Activated CD4-positive, CD25-positive, alpha-beta regulatory T cell treated with anti-CD3 and anti-CD28 coated beads, Interleukin-2, amount 50 U/mL, for 16 hours (primary cell): ENCODE results near the gene ARF1.
"Not testable (repeated sequence)": the region's sequence is repeated elsewhere in the genome, so short reads cannot be mapped to it uniquely, and the experiment has no call there.

ENCODE experiments used
- DNase-seq: peaks from one replicate; pipeline ENCODE4 v3.0.0-alpha.2; 2020; ENCODE audit warnings: low read depth, low spot score

Gene ARF1

DNA sequence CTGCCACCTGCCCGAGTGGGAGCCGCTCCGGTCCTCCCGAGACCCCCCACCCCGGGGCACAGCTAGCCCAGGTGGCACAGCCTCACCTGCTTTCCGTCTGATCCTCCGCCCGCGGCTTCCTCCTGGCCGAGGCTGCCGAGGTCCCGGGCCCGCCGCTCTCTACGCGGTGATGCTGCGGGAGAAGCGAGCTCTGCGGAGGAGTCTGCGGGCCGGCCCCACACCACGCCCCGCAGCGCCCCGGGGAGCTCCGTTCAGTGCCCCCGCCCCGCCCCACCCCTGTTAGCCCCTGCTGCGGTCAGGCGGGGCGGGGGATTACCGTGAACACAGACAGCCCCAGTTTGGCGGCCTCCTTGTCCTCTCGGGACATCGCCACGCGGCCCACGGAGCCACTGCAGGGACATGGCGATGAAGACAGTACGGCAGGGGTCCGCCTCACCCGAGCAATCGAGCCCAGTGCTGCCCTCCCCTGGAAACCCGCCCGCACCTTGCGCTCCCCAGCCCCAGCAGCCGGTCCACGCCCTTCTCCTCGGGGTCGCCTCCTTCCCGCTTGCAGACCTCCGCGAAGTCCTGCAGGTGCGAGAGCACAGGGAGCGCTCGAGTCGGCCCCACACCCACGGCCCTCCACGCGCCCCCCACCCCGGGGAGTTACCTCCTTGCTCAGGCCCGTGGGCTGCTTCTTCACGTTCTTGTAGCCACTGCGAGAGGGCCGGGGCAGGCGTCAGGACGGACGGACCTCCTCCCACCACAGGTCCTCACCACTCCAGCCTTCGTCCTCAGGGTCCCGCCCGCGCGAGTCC is 19.7 kb downstream of the ARF1 start:
- DNase-seq = no peak

DNA sequence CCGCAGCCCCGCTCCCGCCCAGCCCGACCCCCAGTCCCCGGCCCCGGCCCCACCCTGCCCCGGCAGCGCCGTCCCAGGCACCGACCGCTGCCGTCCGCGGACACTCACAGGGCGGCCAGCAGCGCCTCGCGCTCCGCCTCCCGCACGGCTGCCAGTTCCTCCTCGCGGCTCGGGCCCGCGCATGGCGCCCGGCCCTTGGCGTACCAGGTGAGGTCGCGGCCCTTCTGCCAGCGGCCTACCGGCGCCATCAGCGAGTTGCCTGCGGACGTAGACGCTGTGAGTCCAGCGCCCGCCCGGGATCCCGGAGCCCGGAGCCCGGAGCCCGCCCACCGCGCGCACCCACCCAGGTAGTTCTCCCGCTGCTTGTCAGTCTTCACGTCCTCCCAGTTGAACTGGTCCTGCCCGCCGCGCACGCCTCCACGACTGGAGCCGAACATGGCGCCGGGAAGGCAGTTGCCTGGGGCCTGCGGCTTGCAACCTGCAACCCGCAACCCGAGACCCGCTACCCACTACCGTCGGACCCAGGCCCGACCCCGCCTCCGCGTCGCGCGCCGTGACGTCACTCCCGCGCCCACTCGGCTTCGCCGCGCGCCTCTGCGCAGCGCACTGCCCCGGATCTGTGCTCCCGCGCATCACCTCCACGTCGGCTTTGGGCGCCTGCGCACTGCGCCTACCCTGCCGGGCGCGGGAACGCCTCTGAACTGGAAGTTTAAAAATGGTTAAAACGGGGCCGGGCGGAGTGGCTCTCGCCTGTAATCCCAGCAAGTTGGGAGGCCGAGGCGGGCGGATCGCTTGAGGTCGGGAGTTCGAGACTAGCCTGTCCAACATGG is 20.5 kb downstream of the ARF1 start, which contains the start of gene C1orf35:
TSS of gene C1orf35 (minus strand) at position 535 of the 830 bp plus-strand sequence. CDS start at position 437, 98 bp downstream.
- peak; percentile 91 for DNase-seq

DNA sequence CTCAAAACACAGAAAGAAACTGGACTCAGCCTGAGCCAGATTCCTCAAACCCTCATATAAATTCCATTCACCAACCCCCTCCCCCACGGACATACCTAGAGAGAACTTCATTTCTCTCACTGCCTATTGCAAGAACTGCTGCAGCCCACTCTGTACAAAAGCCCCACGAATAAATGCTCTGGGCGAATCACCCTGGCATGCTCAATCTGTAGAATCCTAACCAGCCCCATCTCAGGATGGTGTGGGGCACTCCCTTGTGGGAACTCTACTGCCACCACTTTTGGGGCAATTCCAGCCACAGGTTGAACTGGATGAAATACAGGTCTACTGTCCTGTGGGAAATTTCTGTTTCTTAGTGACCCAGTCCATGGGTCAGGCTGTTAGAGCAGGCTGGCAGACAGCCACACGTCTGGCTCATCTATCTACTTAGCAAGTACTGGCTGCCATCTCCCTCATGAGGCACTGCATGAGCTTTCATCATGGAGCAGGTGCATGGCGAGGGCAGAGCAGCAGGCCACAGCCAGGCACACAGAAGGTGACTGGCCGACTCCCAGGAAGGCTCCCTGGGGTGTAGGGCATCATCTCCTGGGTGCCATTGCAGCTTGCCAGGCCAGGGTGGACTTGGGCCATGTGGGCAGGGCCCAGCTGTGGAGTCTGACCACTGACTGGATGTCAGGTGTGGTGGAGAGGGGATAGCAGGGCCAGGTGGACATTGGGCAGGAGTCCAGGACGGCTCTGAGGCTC is 22.2 kb downstream of the ARF1 start:
- DNase-seq = no peak

DNA sequence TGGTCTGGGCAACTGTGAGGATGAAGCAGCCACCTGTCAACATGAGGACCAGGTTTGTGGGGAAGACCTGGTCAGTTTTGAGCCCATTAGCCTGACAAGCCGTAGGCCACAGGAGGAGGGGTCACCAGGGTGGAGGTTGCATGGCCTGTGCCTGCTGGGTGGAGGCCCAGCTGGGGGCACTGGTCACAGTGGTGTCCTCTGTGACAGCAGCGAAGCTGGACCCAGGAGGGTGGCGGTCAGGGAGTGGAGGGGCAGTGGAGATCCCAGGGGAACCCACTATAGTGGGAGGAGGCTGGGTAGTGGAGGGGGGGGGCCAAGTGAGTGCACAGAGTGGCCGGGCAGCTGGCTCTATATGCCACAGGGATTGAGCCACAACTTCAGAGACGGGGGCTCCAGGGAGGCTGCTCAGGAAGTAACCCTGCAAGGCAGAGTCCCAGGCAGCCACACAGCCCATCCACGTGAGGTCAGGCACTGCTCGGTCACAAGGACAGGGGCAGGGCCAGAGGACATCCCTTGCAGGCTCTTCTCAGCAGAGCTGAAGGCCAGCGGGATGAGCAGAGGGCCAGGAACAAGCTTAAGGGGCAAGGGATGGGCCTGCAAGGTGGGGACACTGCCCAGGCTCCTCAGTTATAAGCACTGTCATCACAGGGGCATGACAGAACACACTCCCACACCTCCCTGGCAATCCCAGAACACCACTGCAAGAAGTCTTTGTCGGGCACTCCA is 22.9 kb downstream of the ARF1 start:
- no peak for DNase-seq

DNA sequence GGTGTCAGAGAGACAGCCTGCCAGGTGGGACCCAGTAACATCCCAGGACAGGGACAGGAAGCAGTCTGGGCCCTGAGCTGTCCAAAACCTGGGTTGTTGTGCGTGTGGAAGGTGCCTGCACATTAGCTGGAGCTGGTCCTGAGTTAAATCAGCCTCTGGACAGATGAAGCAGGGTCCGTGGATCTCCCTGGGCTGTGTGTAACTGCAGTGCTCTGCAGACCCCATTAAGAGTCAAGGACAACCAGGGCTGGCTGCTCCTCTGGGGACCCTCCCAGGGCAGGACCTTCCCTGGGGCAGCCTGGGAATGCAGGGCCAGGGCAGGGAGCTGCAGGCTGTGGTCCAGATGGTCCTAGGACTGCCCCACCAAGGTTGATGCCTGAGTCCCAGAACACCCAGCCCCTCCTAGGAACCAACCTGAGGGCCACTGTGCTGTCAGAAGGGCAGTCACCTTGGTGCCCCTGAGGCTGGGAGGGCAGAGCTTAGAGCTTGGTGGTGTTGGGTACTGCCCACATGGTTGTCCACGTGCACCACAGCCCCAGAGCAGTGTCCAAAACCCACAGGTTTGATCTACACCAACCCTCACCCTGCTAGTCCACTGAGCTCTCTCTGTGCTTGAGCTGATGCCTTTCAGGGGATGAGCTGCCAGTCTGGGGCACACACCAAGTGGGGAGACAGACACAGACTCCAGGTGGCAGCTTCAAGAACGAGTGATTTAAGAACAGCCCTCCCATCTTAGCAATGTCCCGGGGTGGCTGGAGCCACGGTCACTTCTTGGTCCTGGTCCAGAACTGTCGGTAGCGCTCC is 23.7 kb downstream of the ARF1 start:
- no peak for DNase-seq

DNA sequence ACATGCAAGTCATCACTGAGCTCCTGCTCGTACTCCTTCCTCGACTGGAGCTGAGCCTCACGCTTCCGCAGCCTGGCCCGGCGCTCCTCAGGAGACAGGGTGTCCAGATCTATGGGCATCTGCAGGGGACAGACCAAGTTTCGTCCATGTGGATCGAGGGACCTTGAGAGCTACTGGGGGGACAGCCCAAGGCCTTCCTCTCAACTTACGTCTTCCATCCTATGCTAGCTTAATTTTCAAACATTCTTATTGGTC is 24.2 kb downstream of the ARF1 start:
- no peak for DNase-seq

DNA sequence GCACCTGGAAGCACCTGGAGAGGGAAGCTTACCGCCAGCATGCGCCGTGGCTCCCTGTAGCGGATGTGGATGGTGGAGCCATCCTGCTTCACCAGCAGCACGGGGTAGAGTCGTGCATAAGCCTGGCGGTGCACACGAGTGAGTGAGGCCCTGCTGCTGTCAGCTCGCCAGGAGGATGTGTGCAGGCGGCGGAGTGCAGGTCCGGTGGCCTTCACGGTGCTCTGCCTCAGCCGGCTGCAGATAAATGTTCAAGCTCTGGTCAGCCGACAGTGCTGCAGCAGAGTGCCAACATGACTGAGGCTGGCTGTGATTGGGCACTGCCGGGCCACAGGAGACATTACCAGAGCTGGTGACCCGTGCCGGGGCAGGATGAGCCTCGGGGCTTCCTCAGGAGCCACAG is 25.1 kb downstream of the ARF1 start:
- no peak for DNase-seq

DNA sequence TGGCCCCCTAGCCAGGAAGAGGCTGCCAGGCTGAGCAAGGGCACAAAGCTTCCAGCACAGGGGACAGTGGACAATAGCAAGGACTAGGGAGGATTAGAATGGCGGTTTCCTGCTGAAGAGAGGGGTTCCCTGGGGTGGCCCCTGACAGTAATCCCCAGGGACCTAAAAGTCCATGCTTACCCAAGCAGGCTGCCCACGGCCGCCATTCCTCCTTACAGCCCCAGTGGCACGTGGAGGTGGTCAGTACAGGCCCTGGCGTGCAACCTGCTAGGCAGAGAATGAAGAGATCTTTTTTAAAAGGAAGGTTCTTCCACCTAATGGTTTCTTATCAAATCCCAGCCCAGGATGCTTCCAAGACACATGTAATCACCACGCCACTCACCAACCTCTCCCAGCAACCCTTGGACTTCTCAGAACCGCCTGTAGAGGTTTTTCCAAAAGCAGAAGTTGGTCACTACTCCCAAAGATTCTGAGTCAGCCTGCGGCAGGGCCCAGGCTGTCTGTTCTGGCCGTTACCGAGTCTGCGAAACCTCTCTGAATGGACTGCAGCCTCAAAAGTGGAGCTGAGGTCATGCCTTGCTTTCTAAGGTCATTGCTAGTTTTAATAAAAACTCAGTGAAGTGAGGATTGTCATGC is 25.7 kb downstream of the ARF1 start:
- no peak for DNase-seq

DNA sequence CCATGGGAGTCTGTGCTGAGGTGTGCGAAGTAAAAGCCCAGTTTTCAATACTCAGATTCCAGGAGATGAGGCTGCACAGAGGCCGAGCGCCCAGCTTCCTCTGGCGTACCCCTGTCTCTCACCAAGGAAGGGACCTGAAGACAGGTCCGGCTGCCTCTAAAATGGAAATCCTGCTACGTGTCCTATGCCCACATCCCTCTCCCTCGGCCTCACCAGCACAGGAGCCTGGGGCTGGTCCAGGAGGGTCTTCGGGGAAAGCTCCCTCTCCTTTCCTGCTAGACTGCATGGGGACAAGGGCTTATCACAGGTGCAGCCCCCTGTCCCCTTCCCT is 26.2 kb downstream of the ARF1 start:
- DNase-seq = no peak

DNA sequence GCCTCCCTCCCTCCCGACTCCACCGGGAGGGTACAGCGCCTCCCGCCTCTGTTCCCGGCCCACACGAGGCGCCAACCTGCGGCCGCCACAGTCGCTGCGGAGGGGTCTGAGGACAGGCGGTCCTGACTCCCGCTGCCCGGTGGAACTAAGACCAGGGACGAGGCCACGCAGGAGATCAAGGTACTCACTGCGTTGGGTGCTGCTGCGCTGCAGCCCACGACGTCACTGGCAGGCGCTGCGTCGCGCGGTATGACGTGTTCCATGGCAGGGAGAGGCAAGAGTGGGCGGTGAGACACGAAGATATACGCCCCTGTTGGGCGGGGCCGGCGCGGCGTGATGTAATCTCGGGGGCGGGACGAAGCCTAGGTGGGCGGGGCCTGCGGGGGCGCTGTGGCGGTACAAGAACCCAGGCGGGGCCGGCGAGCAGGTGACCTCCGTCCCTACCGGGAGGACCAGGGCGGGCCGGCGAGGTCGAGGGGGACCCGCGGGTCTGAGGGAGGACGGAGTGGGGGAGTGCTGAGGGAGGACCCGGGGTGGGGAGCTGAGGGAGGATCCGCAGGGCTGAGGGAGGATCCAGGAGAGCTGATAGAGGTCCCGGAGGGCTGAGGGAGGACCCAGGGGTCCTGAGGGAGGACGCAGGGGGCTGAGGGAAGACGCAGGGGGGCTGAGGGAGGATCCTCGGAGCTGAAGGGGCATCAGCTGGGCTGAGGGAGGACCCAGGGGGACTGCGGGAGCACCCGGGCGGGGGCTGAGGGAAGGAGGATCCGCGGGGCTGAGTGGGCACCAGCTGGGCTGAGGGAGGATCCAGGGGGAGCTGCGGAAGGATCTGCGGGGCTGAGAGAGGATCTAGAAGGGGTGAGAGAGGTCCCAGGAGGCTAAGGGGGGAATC is 26.8 kb downstream of the ARF1 start, which contains the start of gene MRPL55:
TSS of gene MRPL55 (minus strand) at position 227 of the 889 bp plus-strand sequence. CDS start 1,039 bp downstream, outside the sequence.
- DNase-seq = peak; percentile 98

DNA sequence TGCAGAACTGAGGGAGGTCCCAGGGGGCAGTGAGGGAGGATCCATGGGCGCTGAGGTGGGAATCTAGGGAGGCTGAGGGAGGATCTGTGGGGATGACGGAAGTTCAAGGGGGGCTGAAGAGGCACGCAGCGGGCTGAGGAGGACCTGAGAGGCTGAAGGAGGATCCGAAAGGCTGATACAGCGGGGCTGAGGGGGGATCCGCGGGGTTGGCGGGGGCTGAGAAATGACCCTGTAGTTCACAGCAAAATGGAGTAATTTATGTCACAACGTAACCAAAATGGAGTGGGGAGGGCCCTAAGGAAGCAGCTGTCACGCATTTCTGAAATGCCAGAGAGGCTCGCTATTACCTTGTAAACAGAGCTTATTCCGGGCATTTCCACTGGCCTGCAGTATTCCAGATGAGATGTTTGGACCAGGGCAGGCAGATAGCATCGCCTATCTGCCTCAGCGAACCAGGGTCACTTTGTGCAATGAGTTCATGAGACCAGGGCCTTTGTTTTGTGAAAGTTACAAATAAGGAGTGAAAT is 27.5 kb downstream of the ARF1 start:
- no peak for DNase-seq

DNA sequence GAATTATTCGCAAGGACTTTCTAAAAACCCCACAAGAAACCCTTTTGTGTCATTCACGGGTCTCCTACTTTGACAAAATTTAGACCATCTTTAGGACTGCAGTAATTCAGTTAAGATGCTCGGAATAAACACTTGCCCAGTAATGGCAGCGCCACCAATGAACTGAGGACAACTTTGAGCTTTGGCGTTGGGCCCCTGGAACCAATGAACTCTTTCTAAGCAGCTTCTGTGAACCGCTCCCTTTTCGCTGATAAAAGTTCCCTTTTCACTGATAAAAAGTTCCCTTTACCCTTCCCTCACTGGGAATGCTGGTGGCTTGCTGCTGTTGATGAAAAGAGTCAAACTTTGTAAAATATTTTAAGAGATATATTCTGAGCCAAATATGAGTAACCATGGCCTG is 28.0 kb downstream of the ARF1 start:
- DNase-seq = no peak

DNA sequence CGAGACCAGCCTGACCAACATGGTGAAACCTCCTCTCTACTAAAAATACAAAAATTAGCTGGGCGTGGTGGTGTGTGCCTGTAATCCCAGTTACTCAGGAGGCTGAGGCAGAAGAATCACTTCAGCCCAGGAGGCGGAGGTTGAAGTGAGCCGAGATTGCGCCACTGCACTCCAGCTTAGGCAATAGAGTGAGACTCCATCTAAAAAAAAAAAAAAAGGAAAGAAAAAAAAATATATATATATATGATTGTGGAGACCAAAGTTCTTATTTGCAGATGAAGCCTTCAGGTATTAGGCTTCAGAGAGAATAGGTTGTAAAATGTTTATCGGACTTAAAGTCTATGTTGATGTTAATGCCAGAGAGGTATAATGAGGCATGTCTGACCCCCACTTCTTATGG is 28.8 kb downstream of the ARF1 start:
- DNase-seq = not testable (repeated sequence)

DNA sequence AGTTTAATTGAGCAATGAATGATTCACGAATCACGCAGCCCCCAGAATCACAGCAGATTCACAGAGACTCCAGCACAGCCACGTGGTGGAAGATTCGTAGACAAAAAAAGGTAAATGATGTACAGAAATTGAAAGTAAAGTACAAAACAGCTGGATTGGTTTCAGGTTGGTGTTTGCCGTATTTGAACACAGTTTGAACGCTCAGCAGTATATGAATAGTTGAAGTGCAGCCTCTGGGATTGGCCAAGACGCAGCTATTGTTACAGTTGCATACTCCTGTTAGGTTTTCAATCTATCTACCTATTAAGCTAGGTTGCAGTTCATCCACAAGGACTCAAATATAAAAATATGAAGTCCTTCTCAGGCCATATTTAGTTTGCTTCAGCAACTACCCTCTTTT is 29.7 kb downstream of the ARF1 start:
- no peak for DNase-seq

DNA sequence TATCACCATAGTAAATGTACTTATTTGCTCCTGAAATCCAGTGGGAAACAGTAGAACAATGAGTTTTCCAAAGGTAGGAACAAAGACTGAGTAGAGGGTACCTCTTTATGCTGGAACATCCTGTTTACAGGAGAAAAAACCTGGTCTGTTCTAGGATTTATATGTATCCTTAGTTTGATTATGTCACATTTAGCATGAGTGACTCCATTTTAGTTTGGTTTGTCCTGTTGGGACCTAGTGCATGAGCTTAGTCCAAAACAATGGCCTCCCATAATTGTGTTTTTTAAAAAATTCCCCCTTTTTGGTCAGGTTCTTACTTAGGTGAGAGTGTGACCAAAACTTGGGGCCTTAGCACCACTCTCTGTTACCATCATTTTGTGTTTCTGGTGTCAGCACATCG is 30.1 kb downstream of the ARF1 start:
- DNase-seq = no peak

DNA sequence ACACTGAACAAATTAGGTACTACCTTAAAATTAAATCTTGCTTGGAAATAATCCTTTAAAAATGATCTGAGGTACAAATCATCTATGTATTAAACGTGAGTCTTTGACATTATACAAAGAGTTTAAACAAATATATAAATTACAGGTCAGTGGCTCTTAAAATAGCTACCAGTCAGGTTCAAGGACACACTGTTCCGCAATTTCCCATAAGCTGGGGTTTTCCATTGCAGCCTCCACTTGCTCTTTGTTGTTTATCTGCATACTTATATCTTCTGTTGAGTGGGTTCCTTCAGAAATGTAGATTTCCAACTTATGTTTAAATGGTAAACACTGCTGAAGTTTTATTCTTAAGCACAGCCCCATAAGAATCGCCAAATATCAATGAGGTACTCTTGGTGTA is 32.3 kb downstream of the ARF1 start:
- DNase-seq = no peak

DNA sequence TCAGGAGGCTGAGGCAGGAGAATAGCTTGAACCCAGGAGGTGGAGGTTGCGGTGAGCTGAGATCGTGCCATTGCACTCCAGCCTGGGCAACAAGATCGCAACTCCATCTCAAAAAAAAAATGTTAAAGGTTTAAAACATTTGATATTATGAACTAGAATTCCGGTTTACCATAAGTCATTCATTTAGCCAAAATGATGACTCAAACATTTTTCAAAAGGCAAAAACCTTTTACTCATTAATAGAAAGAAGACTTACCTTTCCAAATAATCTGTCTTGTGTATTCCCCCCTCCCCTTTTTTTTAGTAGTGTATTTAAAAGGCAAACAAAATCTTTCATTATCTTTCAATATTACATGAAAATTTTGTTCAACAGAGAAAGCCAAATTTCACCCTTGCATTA is 34.8 kb downstream of the ARF1 start:
- DNase-seq = no peak

DNA sequence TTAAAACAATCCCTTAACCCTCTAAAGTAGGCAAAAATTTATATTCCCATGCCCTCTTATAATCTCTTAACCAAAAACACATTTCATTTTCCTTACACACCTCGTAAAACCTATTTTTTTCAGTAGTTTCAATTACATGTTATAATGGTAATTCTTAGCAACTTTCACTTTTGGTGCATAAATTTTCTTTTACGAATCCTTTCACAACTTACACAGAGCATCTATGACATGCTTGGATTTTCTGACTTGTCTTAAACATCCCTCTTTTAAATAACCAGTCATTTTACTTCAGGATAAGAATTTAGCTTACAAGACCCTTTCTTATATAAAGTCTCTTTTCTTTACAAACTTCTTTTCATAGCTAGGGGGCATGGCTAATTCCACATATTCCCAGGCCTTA is 35.5 kb downstream of the ARF1 start:
- no peak for DNase-seq

DNA sequence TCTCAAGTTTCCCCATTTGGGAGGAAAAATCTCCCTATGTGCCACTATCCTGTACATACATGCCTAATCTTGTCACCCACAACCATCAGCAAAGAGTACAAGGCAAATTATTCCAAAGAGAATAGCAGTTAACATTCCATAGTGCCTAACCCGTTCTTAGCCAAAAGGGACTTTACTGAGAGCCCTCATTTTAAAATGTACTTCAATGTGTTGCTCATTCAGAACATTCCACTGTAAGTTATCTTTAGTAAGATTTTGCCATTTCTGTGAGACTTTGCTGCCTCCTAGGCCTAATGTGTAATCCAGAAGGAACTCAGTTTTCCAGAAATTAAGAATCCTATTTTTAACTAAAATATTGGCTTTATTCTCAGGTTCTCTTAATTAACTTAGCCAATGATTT is 37.8 kb downstream of the ARF1 start:
- no peak for DNase-seq
